OCI-LY3 (cell line): ENCODE measurements around the gene ETFB.

Experiments used
- H2AFZ ChIP-seq: fragments of 200-600, 300-600 bp; shearing (Covaris generic); 2 replicates; pipeline ENCODE4 v1.6.0; 2014; ENCODE audit warnings: antibody characterized with exemption, low read depth, low read length
- H3K27ac ChIP-seq: fragments of 200-600, 300-600 bp; sonication (generic); 2 replicates; pipeline ENCODE4 v1.5.1; 2014; ENCODE audit warnings: mild to moderate bottlenecking, low read length, moderate library complexity, mixed read lengths
- H3K27me3 ChIP-seq: fragments of 200-600, 300-600 bp; sonication (generic); 2 replicates; pipeline ENCODE4 v1.6.1; 2014; ENCODE audit warnings: low read depth, low read length, mixed read lengths
- H3K36me3 ChIP-seq: fragments of 200-600, 300-600 bp; sonication (generic); replicated peaks from 2 replicates; pipeline ENCODE3; 2014; ENCODE audit warnings: low read depth, low read length, mixed read lengths
- H3K4me1 ChIP-seq: fragments of 300-600, 200-600 bp; sonication (generic); 2 replicates; pipeline ENCODE4 v1.6.1; 2014; ENCODE audit warnings: low read length, mixed read lengths
- H3K4me2 ChIP-seq: fragments of 200-600, 300-600 bp; sonication (generic); 2 replicates; pipeline ENCODE4 v1.6.1; 2014; ENCODE audit warnings: low read length, mixed read lengths
- H3K4me3 ChIP-seq: fragments of 300-600, 200-600 bp; sonication (generic); 2 replicates; pipeline ENCODE4 v1.5.1; 2014; ENCODE audit warnings: antibody characterized with exemption, mild to moderate bottlenecking, low read length, moderate library complexity
- H3K79me2 ChIP-seq: fragments of 300-600, 200-600 bp; shearing (Covaris generic); 2 replicates; pipeline ENCODE4 v1.6.1; 2014; ENCODE audit warnings: mild to moderate bottlenecking, low read length, mixed read lengths
- H3K9ac ChIP-seq: fragments of 300-600, 200-600 bp; shearing (Covaris generic); 2 replicates; pipeline ENCODE4 v1.6.0; 2014; ENCODE audit warnings: mild to moderate bottlenecking, low read length, moderate library complexity
- H3K9me3 ChIP-seq: fragments of 200-600, 300-600 bp; shearing (Covaris generic); 2 replicates; pipeline ENCODE4 v1.6.1; 2014; ENCODE audit warnings: low read length, mixed read lengths; ENCODE audit not compliant: insufficient read depth
- H4K20me1 ChIP-seq: fragments of 200-600, 300-600 bp; sonication (generic); 2 replicates; pipeline ENCODE4 v1.6.1; 2016; ENCODE audit warnings: low read length, mixed read lengths; ENCODE audit not compliant: insufficient read depth
- CTCF ChIP-seq: fragments of 200-600, 300-600 bp; sonication (generic); IDR thresholded peaks from 2 replicates; pipeline ENCODE4 v1.5.1; 2014; ENCODE audit warnings: antibody characterized with exemption, low read length, low read depth
- EZH2phosphoT487 ChIP-seq: fragments of 200-600 bp; shearing (Covaris generic); IDR thresholded peaks from 2 replicates; pipeline ENCODE4 v1.6.1; 2018; ENCODE audit warnings: antibody characterized with exemption, mixed run types, low read depth

The ETFB gene

GRCh38 chr19:51331193-51331592 lies 35.0 kb downstream of the ETFB start:
- no peak overlapping the region for H2AFZ ChIP-seq
- H3K9ac ChIP-seq: no peak overlapping the region
- no peaks in the 10 kb centered on the region for H3K4me1 ChIP-seq
- no peaks in the 10 kb centered on the region for H3K36me3 ChIP-seq
- H3K9me3 ChIP-seq: no peaks in the 10 kb centered on the region
- TF ChIP-seq CTCF (no peak), EZH2phosphoT487 (no peak)
- no peaks in the 10 kb centered on the region for H3K79me2 ChIP-seq
- no peaks in the 10 kb centered on the region for H4K20me1 ChIP-seq
- no peak overlapping the region for H3K4me3 ChIP-seq
- H3K27me3 ChIP-seq: no peaks in the 10 kb centered on the region
- H3K27ac ChIP-seq: no peak overlapping the region
- no peak overlapping the region for H3K4me2 ChIP-seq

GRCh38 chr19:51330366-51330765 lies 35.8 kb downstream of the ETFB start:
- no peak overlapping the region for H3K9ac ChIP-seq
- no peaks in the 10 kb centered on the region for H3K27me3 ChIP-seq
- no peaks in the 10 kb centered on the region for H3K9me3 ChIP-seq
- TF ChIP-seq EZH2phosphoT487 (no peak), CTCF (no peak)
- H3K4me2 ChIP-seq: no peak overlapping the region
- no peak overlapping the region for H3K27ac ChIP-seq
- no peak overlapping the region for H3K4me3 ChIP-seq
- no peaks in the 10 kb centered on the region for H3K36me3 ChIP-seq
- H2AFZ ChIP-seq: no peak overlapping the region
- no peaks in the 10 kb centered on the region for H4K20me1 ChIP-seq
- H3K4me1 ChIP-seq: no peaks in the 10 kb centered on the region
- H3K79me2 ChIP-seq: no peaks in the 10 kb centered on the region

- TF ChIP-seq CTCF: no peak
- TF ChIP-seq EZH2phosphoT487: no peak
- no peak overlapping the region for H2AFZ ChIP-seq
- no peaks in the 10 kb centered on the region for H3K79me2 ChIP-seq
- no peak overlapping the region for H3K9ac ChIP-seq
- no peak overlapping the region for H3K27ac ChIP-seq
- H3K4me1 ChIP-seq: no peaks in the 10 kb centered on the region
- no peaks in the 10 kb centered on the region for H3K27me3 ChIP-seq
- H3K9me3 ChIP-seq: no peaks in the 10 kb centered on the region
- H3K4me2 ChIP-seq: no peak overlapping the region
- no peaks in the 10 kb centered on the region for H3K36me3 ChIP-seq
- no peak overlapping the region for H3K4me3 ChIP-seq
- no peaks in the 10 kb centered on the region for H4K20me1 ChIP-seq
These were observed 36.8 kb downstream of the ETFB start for GRCh38 chr19:51329411-51329810.

GRCh38 chr19:51327066-51328001 lies 38.9 kb downstream of the ETFB start:
- H3K4me2 ChIP-seq: no peak overlapping the region
- no peak overlapping the region for H2AFZ ChIP-seq
- no peak for TF ChIP-seq EZH2phosphoT487
- TF ChIP-seq CTCF: no peak
- H3K27ac ChIP-seq: no peak overlapping the region
- H3K4me1 ChIP-seq: no peaks in the 10 kb centered on the region
- 0 out of 2 replicates have a peak, but pooled peaks cover 5% of the 10 kb centered on the region for H3K27me3 ChIP-seq
- no peaks in the 10 kb centered on the region for H3K9me3 ChIP-seq
- no peaks in the 10 kb centered on the region for H3K36me3 ChIP-seq
- H3K9ac ChIP-seq: no peak overlapping the region
- H3K4me3 ChIP-seq: no peak overlapping the region
- no peaks in the 10 kb centered on the region for H4K20me1 ChIP-seq
- no peaks in the 10 kb centered on the region for H3K79me2 ChIP-seq
